ENCODE data around the gene IREB2. TPM values are rescaled to one million over a fixed set of nuclear protein-coding genes. Genes with fewer than 3 reads are reported as not detected.

Gene IREB2
- total RNA-seq, 1 donor from 2014 or later, result 108 TPM

DNA sequence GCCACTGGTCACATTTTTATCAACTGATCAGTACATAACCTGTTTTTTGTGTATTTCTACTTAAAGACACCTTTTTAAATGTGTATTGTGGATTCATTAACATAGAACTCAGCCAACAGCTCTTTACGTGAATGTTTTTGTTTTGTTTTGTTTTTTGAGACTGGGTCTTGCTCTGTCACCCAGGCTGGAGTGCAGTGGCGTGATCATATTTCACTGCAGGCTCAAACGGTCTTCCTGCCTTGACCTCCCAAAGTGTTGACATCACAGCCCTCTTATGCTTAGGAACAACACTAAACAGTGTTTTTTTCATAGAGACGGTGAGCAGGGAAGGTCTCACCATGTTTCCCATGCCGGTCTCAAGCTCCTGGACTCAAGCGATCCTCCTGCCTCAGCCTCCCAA lies 112.2 kb downstream of the IREB2 start:
- no peak for DNase-seq

DNA sequence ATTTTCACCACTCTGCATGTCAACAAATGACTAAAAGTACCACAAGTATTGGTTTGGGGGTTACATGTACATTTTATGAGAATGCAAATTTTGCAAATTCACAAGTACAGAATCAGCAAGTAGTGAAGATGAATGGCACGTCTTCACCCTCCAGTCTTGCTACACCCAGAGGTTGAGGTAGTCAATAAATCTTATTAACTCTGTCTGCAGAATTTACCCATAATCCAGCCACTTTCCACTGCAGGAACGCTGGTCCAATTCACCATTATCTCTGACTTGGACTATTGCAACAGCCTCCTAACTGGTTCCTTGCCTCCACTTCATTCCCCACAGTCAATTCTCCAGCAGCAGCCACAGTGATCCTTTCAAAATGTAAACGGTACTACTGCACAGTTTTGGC lies 112.8 kb downstream of the IREB2 start:
- DNase-seq, result no peak

Other genes starting within 250 kb of the IREB2 start
- gene ACSBG1, start 203.7 kb upstream of the IREB2 start, total RNA-seq, result 1.5 TPM
- 53.7 TPM for gene DNAJA4, start 173.7 kb upstream of the IREB2 start, total RNA-seq
- gene SKIC8, start 138.6 kb upstream of the IREB2 start, total RNA-seq, result 45.2 TPM
- gene CRABP1, start 97.9 kb upstream of the IREB2 start, total RNA-seq, result 21.6 TPM
- 6.9 TPM for gene HYKK, start 69.4 kb downstream of the IREB2 start, total RNA-seq
- gene PSMA4, start 102.2 kb downstream of the IREB2 start, total RNA-seq, result 165 TPM
- gene CHRNA5, start 127.3 kb downstream of the IREB2 start, total RNA-seq, result 2.1 TPM
- 0.82 TPM for gene CHRNA3, start 182.8 kb downstream of the IREB2 start, total RNA-seq
- gene CHRNB4, start 203.0 kb downstream of the IREB2 start, total RNA-seq, result 1.1 TPM